LoVo (cell line): ENCODE data around the gene MAMDC2.

ENCODE experiments used
- DNase-seq: peaks from one replicate; pipeline ENCODE4 v3.0.0-alpha.2; 2016; ENCODE audit warnings: low spot score

The MAMDC2 gene

DNA sequence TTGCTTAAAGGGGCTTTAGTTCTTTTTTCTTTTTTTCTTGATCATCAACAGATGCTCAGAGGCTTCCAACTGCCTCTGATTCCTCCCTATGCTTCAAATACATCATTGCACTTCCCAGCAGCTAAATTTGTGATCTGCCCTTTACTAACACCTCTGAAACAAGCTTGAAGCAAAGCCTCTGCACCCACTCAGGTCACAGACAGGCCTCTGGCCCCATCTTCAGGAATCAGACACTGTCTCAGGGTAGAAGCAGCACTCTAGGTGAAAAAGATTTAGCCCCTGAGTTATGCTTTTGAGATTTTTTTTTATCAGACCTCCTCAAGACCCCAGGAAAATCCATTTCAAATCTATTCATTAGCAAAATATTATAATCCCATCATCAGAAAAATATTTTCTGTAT lies 91.5 kb downstream of the MAMDC2 start:
- no peak for DNase-seq

DNA sequence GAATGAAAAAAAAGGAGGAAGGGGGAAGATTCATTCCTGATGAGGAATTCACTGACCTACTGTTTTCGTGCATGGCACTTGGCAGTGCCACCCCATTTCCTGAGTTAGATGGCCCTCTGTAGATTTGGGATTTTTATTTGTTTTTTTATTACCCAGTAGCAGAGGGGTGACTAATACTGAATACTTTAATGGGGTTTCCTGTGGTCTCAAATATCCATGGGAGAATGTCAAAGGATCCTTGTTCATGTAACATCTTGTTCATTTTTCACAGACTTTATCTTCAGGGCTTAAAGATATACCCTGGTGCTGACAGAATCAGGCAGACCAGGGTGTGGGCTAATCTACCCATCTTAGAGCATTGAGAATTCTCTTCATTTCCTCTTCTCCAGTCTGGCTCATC lies 93.0 kb downstream of the MAMDC2 start:
- no peak for DNase-seq

DNA sequence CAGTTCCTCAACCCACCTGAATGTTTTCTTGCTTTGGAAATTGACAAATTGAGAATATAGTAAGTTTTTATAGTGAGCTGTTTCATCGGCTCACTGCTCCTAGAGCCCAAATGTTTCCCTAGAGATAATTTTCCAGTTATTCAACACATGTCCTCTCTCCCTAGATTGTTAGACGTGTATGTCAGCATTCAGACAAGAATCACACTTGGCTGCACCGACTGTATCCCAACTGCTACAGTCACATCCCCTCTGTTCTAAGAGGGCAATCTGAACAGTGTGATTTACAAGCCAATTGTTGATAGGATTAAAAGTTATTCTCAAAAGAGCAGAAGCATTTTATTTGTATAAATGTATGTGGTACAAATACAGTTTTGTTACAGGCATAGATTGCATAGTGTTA lies 93.9 kb downstream of the MAMDC2 start:
- no peak for DNase-seq

DNA sequence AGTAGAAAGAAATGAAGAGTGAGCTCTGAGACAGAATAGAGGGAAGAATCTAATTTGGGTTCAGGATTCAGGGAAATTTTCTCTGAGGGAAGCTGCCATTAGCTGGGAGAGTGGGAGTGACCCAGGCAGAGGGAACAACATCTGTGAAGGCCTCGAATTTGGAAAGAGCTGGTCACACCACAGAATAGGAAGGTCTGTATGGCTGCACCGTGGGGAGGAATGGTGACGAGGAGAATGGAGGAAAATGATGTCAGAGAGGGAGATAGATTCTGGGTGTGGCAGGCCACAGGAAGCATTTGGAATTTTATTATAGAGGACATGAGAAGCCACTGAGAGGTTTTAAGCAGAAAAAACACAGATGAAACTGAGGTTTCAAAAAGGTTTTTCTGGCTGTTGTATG lies 98.5 kb downstream of the MAMDC2 start:
- no peak for DNase-seq

DNA sequence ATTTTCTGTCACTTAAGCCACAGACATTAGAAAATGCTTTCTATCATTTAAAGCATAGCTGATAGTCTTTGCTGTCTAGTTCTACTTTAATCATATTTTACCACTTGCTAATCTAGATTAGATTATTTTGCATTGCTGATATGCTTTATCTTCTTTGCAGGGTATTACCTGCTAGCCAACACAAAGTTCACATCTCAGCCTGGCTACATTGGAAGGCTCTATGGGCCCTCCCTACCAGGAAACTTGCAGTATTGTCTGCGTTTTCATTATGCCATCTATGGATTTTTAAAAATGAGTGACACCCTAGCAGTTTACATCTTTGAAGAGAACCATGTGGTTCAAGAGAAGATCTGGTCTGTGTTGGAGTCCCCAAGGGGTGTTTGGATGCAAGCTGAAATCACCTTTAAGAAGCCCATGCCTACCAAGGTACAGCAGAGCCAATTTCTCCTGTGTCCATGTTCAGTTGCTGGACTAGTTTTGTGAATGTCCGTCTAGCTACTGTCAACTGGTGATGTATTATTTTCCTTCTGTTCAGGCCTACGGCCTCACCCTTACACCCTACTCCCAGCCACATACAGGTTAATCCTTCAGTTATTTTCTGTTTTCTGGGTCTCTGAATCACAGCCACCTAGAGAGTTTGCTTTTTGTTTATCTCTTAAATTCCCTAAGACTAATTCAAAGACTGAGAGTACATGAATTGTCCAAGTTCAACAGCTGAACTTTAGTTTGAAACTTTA lies 99.9 kb downstream of the MAMDC2 start:
- DNase-seq = no peak

DNA sequence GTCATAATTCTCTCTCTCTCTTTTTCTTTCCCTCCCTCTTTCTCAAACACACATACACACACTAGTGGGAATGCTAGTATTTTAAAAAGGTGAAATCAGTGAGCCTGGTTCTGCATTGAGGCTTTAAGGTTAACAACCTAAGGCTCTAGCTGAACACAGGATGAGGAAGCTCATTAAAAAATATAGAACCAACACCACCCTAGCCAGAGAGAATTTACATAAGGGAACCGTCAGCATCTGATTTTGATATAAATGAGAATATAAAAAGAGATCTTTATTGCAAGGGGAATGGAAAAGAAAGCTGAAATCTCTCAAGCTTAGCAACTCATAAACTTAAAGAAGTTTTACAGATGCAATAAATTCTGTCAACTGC lies 100.5 kb downstream of the MAMDC2 start:
- no peak for DNase-seq

DNA sequence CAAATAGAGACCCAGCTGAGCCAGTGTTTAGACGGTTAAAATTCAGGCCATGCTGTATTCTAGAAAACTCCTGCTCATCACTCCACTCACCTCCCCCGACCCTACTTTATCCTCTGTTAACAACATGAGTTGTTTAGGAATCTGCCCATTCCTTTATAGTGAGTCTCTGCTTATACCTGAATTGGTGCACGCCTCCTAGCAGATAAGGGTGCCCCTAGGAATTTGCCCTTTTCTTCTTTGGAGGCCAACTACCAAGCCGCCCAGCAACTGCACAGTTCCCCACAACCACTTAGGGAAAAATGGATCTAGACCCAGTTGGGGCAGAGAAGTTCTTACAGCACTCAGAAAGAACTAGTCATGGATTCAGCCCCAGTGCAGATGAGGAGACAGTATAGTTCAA lies 102.3 kb downstream of the MAMDC2 start:
- DNase-seq = no peak

DNA sequence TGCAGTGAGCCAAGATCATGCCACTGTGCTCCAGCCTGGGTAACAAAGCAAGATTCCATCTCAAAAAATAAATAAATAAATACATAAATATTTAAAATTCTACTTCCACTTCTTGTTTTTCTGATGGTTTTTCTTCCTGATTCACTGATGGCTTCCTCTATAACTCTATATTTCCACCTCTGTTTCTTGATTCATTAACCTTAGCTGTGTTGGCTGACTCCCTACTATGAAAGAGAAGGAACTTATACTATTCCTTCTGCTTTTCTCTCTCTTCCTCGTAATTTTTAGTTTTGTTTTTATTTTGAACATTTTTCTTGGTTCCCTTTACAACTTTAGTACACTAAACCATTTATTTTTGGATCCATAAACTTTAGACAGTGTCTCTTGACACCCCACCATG lies 103.5 kb downstream of the MAMDC2 start:
- DNase-seq = no peak

DNA sequence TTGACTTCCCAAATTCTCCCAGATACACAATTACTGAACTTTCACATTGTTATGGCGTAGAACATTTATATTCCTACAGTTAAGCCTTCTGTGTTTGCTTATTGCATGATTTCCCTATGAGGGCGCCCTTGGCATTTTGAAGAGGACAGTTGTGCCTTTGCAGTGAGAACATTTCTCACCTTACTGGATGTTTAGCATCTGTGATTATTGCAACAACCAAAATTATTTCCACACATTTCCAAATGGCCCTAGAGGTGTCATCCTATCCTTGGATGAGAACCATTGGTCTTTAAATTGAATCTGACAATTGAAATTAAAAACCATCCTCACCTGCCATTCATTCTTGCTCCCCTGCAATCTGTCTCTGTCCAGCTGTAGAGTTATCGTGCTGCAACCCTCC lies 104.0 kb downstream of the MAMDC2 start:
- DNase-seq = no peak

DNA sequence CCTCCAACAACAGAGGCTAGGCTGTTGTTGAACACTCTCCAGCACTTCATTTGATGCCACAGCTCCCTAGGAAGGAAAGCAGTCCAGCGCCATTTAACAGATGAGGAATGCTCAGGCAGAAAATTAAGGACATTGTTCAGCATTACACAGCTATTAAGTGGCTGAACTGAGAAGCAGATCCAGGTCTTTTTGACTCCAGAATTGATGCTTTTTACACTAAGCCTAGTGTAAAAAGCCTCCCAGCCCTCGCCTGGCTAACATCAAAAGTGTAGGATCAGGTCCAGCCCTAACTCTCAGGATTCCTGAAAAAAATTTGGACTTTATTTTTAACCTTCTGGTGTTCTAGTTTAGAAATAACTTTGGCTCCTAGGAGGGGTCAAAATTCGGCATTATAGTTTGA lies 108.7 kb downstream of the MAMDC2 start:
- no peak for DNase-seq

DNA sequence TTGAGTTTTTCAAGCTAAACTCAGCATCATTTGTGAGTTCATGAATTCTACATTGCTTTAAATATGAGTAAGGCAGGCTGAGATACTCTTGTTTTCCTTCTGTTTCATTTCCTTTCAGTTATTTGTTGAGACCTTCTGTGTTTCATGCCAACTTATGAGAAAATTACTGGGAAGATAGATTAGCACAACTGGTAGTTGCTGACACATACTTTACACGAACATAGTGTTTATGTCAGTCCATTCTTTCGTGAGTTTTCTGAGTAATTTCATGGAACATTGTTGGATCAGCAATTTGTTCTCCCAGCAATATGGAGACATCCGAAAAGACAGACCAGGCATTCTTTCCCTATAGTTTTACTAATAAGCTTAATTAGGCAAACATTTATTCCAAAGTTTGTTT lies 113.1 kb downstream of the MAMDC2 start:
- no peak for DNase-seq

DNA sequence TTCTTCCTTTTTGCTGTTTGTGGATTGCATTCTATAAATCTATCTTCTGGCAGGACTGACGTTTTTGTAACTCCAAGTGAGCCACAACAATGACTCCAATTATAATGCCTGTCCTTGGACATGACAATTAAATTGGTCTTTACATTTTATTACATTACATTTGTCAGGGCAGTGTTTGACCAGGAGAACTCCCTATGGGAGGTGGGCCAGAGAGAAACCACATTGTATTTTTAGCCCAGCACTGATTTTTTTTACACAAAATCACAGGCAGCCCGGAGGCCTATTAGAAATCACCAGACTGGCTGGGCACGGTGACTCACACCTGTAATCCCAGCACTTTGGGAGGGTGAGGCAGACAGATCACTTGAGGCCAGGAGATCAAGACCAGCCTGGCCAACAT lies 116.0 kb downstream of the MAMDC2 start:
- DNase-seq = no peak

DNA sequence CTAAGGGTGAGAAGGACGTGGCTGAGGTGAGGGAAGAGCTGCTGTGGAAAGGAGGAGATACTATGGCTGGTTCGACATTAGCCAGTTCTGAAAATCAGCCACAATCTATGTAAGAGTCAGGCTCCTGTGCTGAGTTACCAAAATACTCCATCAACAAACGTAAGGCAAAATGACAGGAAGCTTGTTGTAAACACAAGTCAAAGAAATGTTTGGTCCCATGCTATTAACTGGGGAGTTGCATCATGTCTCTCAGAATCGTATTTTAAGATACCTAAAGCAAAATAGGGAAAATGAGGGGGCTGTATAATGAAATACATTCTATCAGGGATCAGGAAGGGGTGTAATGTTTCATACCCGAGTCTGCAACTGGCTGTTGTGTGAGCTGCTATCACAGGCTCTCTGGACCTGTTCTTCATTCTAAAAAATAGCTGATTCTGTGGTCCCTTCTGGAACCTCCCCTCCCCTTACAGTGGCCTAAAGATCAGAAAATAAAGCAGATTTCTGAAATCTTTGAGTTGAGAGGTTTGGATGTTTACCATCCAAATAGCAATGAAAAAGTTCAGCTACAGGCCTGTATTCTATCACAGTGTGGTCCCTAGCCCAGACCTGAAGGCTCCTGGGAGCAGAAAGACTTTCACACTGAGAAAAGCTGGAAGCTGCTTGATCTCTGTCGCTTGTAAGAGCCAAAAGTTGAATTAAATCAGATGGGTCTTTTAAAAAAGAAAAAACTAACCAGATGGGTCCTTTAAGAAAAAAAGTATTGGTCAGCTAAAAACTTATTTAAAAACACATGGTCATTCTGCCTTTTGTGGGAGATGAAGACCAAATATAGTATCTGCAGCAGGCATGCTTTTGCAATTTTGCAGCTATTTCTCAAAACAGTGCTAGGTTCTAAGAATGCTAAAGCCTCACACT lies 117.3 kb downstream of the MAMDC2 start:
- DNase-seq = no peak

DNA sequence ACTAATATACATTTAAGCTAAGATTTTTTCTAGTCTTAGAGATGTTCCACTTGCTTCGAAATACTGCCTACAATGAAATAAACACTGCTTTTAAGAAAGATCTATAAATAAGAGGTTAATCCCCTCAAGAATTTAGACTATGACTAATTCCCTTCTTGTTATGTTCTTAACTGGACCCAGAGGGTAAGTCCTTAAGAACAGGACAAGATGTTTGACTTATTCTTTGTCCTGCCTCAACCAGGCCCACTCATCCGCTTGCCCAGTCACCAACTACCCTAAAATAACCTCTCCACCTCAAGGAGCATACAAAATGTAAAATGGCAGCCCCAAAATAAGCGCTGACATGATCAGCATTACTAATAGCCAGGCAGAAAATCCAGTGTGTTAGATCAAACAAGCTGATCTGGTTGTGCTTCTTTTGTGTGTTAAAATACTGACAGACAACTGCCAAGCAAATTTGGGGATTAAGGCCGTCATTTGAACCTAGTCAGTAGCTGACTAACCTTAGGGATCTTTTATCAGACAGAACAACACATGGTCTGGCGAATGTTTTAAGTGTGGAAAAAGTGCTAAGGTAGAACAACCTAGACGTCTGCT lies 121.5 kb downstream of the MAMDC2 start:
- no peak for DNase-seq

DNA sequence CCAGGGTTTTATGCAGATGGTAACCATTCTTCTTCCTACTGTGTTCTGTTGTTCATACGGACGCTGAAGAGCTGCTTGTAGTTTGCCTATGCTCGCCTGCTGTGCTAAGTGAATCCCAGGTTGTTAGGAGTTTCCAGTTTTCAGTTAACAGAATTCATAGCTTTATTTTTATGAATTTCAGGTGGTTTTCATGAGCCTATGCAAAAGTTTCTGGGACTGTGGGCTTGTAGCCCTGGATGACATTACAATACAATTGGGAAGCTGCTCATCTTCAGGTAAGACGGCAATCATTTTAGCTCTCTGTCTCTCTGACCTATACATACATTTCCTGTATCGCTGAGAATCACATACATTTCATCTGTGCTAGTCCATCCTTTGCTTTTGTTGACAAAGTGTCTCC lies 124.9 kb downstream of the MAMDC2 start:
- DNase-seq = no peak

DNA sequence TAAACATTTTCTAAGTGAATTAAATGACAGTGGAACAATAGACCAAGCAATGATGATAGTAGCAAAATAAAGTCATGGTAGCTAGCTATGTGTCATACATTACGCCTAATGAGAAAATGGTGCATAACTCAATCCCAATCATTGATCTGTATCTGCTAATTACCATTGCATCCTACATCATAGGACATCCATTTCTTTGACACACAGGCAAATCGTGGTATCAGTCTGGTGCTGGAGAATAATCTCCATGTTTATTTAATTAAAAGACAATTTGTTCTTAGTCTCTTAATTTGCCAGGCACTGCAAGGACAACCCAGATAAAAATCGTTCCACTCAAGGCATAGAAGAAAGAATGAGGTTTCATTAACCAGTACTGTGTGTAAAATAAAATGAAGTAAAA lies 125.6 kb downstream of the MAMDC2 start:
- no peak for DNase-seq

DNA sequence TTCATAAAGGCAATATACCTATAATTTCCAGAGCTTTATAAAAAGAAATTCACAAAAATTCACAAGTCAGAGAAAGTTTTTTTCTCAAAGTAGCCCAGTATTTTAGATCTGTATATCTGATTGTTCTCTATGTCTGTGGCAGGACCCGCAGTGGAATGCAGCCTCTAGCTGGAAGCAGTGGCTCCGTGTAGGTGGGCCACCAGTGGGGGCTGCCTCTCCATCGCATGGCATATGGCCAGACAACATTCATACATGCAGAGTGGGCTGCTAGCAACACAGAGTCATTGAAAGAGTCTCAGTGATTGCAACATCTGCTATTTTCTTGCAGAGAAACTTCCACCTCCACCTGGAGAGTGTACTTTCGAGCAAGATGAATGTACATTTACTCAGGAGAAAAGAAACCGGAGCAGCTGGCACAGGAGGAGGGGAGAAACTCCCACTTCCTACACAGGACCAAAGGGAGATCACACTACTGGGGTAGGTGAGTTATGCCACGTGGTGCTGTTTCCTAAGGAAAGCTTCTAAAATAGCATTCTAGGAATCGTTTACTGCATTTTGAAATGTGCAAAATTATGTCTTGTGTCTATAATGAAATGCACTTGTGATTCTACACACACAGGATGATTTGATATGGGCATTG lies 126.6 kb downstream of the MAMDC2 start:
- DNase-seq = no peak

DNA sequence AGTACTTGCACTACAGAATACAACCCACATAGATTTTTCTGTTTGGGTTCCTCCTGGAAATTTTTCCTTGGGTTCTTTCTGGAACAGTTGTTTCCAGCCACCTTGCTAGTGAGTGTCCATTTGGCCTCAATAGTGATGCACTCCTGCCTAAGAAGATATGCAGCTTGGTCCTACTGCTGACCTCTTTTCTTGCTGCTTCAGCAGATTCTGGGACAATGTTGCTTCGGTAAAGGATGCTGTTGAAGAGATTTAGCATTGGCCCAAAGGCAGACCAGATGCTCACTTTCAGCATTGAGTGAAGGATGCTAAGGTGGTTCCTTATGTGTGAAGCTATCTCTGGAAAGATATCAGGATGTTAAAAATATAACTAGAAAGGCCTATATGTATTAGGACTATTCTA lies 128.9 kb downstream of the MAMDC2 start:
- DNase-seq = no peak

DNA sequence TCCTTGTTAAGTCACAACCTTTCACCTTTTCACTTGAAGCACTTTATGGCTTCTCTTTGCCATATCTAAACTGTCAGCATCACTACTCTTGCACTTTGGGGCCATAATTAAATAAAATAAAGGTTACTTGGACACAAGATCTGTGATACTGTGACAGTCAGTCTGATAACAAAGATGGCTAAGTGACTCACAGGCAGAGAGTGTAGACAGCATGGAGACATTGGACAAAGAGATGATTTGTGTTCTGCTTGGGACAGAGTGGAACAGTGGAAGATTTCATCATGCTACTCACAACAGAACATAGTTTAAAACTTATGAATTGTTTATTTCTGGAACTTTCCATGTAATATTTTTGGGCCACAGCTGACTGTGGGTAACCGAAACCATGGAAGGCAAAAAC lies 133.5 kb downstream of the MAMDC2 start:
- no peak for DNase-seq

DNA sequence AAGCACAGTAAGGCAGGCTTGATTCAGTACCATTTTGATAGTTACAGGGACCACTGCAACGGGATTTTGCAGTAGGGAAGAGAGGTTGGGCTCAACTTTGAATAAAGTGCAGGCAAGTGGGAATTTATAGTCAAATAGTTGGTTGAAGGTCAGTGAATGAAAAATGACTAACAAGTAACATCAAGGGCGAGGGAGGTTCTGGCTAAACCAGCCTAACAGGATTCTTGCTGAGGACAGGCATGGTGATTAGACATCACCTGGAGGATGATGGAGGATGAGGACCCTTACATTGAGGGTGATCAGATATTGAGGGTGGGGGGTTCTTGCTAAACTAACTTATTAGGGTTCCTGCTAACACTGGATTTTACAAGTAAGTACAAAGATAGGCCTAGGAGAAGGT lies 149.1 kb downstream of the MAMDC2 start:
- no peak for DNase-seq

DNA sequence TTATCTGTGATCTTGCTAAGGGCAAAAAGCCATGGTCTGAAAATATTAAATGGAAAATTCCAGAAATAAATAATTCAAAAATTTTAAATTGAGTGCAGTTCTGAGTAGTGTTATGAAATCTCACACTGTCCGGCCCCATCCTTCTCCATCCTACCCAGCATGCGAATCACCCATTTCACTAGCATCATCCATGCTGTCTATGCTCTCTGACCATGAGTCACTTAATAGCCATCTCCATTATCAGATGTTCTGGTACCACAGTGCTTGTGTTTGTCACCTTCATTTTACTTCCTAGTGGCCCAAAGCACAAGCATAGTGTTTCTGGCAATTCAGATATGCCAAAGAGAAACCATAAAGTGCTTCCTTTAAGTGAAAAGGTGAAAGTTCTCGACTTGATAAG lies 151.8 kb downstream of the MAMDC2 start:
- DNase-seq = no peak

DNA sequence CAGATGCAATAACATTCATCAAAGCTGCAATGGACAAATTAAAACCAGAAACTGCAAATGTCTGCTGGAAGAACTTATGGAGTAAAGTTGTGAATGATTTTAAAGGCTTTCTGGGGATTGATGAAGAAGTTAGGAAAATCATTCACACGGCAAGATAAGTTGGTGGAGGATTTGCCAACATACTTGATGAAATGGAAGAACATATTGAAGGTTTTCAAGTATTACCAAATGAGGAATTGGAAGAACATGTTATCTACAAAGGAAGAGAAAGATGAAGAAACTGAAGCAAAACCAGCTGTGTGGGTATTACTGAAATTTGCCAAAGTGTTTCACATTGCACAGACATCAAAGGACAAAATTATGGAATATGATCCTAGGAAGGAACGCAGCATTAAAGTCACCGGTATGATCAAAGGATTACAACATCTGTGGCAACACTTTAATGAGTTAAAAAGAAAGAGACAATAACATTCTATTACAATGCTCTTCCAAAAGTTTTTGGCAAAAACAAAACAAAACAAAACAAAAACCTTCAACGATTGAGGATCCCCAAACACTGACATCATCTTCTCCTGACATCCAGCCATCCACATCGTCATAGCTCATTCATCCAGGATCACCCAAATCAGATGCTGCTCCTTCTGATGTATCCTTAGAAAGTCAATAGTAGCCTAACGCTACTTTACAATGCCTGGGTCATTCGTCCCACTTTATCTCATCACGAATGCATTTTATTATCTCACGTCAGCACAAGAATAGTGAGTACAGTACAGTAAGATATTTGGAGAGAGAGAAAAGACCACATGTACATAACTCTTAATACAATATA lies 153.8 kb downstream of the MAMDC2 start:
- DNase-seq = no peak
